Mesenteric fat pad (tissue), 1 donor: ENCODE measurements around the gene SNAI3. TPM values are rescaled to one million over a fixed set of nuclear protein-coding genes. Genes with fewer than 3 reads are reported as not detected.

Source experiments
- DNase-seq: peaks from one replicate; pipeline ENCODE4 v3.0.0-alpha.2; 2020; ENCODE audit warnings: low spot score
- microRNA-seq: library from miRNA; unstranded; fragments of <30 nt; microRNA quantifications from one replicate; pipeline ENCODE4 v1.2.0, GENCODE V29; 2020; ENCODE audit warnings: borderline number of aligned reads
- total RNA-seq: library from RNA; stranded (reverse); fragmentation: NEBNext Ultra II Directional; extraction: Animal tissue kit (Norgen Biotek cat#: 25700); gene quantifications from one replicate; pipeline ENCODE4 v1.2.1, GENCODE V29; 2021
- donor health status: DM: yes; HTN: yes; CAD: no.

The SNAI3 gene
- total RNA-seq, 1 donor from 2014 or later = 1.2 TPM

- no peak for DNase-seq
Observed at GRCh38 chr16:88636488-88637265, 49.6 kb downstream of the SNAI3 start.

- DNase-seq = no peak
Observed at GRCh38 chr16:88635671-88636319, 50.5 kb downstream of the SNAI3 start.

- DNase-seq = no peak
Observed at GRCh38 chr16:88634994-88635670, 51.2 kb downstream of the SNAI3 start.

GRCh38 chr16:88634141-88634993 lies 51.9 kb downstream of the SNAI3 start:
- no peak for DNase-seq

- DNase-seq = no peak
Observed at GRCh38 chr16:88633684-88634140, 52.6 kb downstream of the SNAI3 start.

GRCh38 chr16:88632587-88632930 lies 53.7 kb downstream of the SNAI3 start:
- DNase-seq = no peak

GRCh38 chr16:88631920-88632586 lies 54.3 kb downstream of the SNAI3 start:
- DNase-seq = no peak

GRCh38 chr16:88631384-88631783 lies 54.9 kb downstream of the SNAI3 start:
- no peak for DNase-seq

- DNase-seq = no peak
Observed at GRCh38 chr16:88630941-88631340, 55.4 kb downstream of the SNAI3 start.

- no peak for DNase-seq
Observed at GRCh38 chr16:88630433-88630832, 55.9 kb downstream of the SNAI3 start.

- DNase-seq = no peak
Observed at GRCh38 chr16:88629835-88630234, 56.5 kb downstream of the SNAI3 start.

GRCh38 chr16:88628512-88628974 lies 57.8 kb downstream of the SNAI3 start:
- DNase-seq = no peak

Small RNAs within 50 kb of the gene (microRNA-seq; reads per million reads assigned to microRNA genes)
- not detected for gene MIR4722

Other genes with a start within 250 kb of the SNAI3 start
- gene ZFPM1, start 233.2 kb downstream of the SNAI3 start, total RNA-seq = 4.8 TPM
- 39.2 TPM for gene ZC3H18, start 116.1 kb downstream of the SNAI3 start, total RNA-seq
- gene IL17C, start 47.9 kb downstream of the SNAI3 start, total RNA-seq = not detected
- gene CYBA, start 35.5 kb downstream of the SNAI3 start, total RNA-seq = 183 TPM
- gene MVD, start 23.4 kb downstream of the SNAI3 start, total RNA-seq = 22.9 TPM
- gene RNF166, start 19.9 kb upstream of the SNAI3 start, total RNA-seq = 22.5 TPM
- gene CTU2, start 20.0 kb upstream of the SNAI3 start, total RNA-seq = 20.3 TPM
- 318 TPM for gene PIEZO1, start 98.7 kb upstream of the SNAI3 start, total RNA-seq
- gene CDT1, start 117.3 kb upstream of the SNAI3 start, total RNA-seq = 0.22 TPM
- 96.7 TPM for gene APRT, start 125.4 kb upstream of the SNAI3 start, total RNA-seq
- 28.6 TPM for gene GALNS, start 170.4 kb upstream of the SNAI3 start, total RNA-seq
- gene TRAPPC2L, start 170.6 kb upstream of the SNAI3 start, total RNA-seq = 39.9 TPM
- gene PABPN1L, start 180.2 kb upstream of the SNAI3 start, total RNA-seq = not detected